CD14-positive monocyte (primary cell): ENCODE data around the gene RAB19. TPM values are rescaled to one million over a fixed set of nuclear protein-coding genes. Genes with fewer than 3 reads are reported as not detected.

Experiments used
- DNase-seq, 3 donors: peaks; one replicate each; pipeline ENCODE4 v3.0.0-alpha.2; 2011 to 2022
- H2AFZ ChIP-seq: 2 replicates; pipeline ENCODE4 v1.6.0; 2012; ENCODE audit warnings: mild to moderate bottlenecking, low read depth, low read length, inconsistent platforms; ENCODE audit not compliant: insufficient read depth, poor library complexity, severe bottlenecking
- H3K27ac ChIP-seq, 2 donors: 1 replicate in 1 of 2; 2 replicates in 1 of 2; pipeline ENCODE4 v1.5.1; 2012 to 2013; ENCODE audit warnings: low read length in 2 of 2, control low read depth in 1 of 2, inconsistent platforms in 1 of 2, low read depth in 1 of 2, mild to moderate bottlenecking in 1 of 2
- H3K27me3 ChIP-seq, 2 donors: one replicate each; pipeline versions ENCODE4 v1.6.0 to v1.6.1; 2011 to 2013; ENCODE audit warnings: low read length in 2 of 2; ENCODE audit not compliant: control insufficient read depth in 2 of 2, insufficient read depth in 2 of 2
- H3K36me3 ChIP-seq, 2 donors: replicated peaks in 1 of 2; 1 replicate in 1 of 2; 2 replicates in 1 of 2; pipeline versions ENCODE4 v1.5.1 to v1.6.1; 2012 to 2013; ENCODE audit warnings: low read length in 2 of 2, control low read depth in 1 of 2, inconsistent platforms in 1 of 2, mild to moderate bottlenecking in 1 of 2; ENCODE audit not compliant: insufficient read depth in 2 of 2, control insufficient read depth in 1 of 2
- H3K4me1 ChIP-seq, 2 donors: 1 replicate in 1 of 2; 2 replicates in 1 of 2; pipeline versions ENCODE4 v1.5.1 to v1.6.1; 2012 to 2013; ENCODE audit warnings: low read length in 2 of 2, control low read depth in 1 of 2, inconsistent platforms in 1 of 2, mild to moderate bottlenecking in 1 of 2, moderate library complexity in 1 of 2; ENCODE audit not compliant: insufficient read depth in 2 of 2, control insufficient read depth in 1 of 2
- H3K4me2 ChIP-seq: replicated peaks from 2 replicates; pipeline ENCODE3; 2012; ENCODE audit warnings: low read length, moderate library complexity, mild to moderate bottlenecking; ENCODE audit not compliant: poor library complexity, severe bottlenecking; ENCODE audit errors: extremely low read depth
- H3K4me3 ChIP-seq, 3 experiments: fragments of 200-600 bp in 1 of 3; sonication (generic) in 1 of 3; replicated peaks in 1 of 3; 1 replicate in 2 of 3; 2 replicates in 1 of 3; pipeline ENCODE4 v1.5.1; 2011 to 2013; ENCODE audit warnings: low read length in 3 of 3, mild to moderate bottlenecking in 3 of 3, control low read depth in 2 of 3, low read depth in 2 of 3, inconsistent platforms in 1 of 3, moderate library complexity in 1 of 3
- H3K79me2 ChIP-seq: 2 replicates; pipeline ENCODE4 v1.6.0; 2012; ENCODE audit warnings: mild to moderate bottlenecking, control low read depth, inconsistent platforms, low read length, moderate library complexity; ENCODE audit not compliant: insufficient read depth
- H3K9ac ChIP-seq: 2 replicates; pipeline ENCODE4 v1.6.0; 2017; ENCODE audit warnings: low read length, mild to moderate bottlenecking; ENCODE audit not compliant: insufficient read depth, poor library complexity, severe bottlenecking
- H3K9me3 ChIP-seq, 2 donors: replicated peaks in 1 of 2; 1 replicate in 1 of 2; 2 replicates in 1 of 2; pipeline versions ENCODE4 v1.5.1 to v1.6.1; 2012 to 2013; ENCODE audit warnings: low read length in 2 of 2, control low read depth in 1 of 2; ENCODE audit not compliant: control insufficient read depth in 1 of 2, insufficient read depth in 1 of 2
- H4K20me1 ChIP-seq: 2 replicates; pipeline ENCODE4 v1.6.0; 2012; ENCODE audit warnings: mild to moderate bottlenecking, low read length, control low read depth, moderate library complexity; ENCODE audit not compliant: insufficient read depth
- H3K27ac Mint-ChIP-seq, 7 donors: one replicate each; pipeline ENCODE4 v1.8.0; 2020; ENCODE audit warnings: mild to moderate bottlenecking in 7 of 7, mixed read lengths in 7 of 7, moderate library complexity in 6 of 7, inconsistent platforms in 2 of 7
- H3K27me3 Mint-ChIP-seq, 3 donors: one replicate each; pipeline ENCODE4 v1.8.0; 2021 to 2022; ENCODE audit warnings: low read depth in 3 of 3, mild to moderate bottlenecking in 3 of 3, mixed read lengths in 3 of 3, moderate library complexity in 3 of 3, inconsistent platforms in 1 of 3
- H3K36me3 Mint-ChIP-seq, 2 donors: one replicate each; pipeline ENCODE4 v1.8.0; 2020; ENCODE audit warnings: mixed read lengths in 2 of 2, inconsistent platforms in 1 of 2, mild to moderate bottlenecking in 1 of 2
- H3K4me1 Mint-ChIP-seq: one replicate; pipeline ENCODE4 v1.8.0; 2020; ENCODE audit warnings: mild to moderate bottlenecking, mixed read lengths
- H3K4me3 Mint-ChIP-seq, 2 donors: one replicate each; pipeline ENCODE4 v1.8.0; 2020; ENCODE audit warnings: mild to moderate bottlenecking in 2 of 2, mixed read lengths in 2 of 2, moderate library complexity in 1 of 2
- H3K9me3 Mint-ChIP-seq, 7 donors: one replicate each; pipeline ENCODE4 v1.8.0; 2020 to 2022; ENCODE audit warnings: mixed read lengths in 7 of 7, mild to moderate bottlenecking in 6 of 7, moderate library complexity in 6 of 7, inconsistent platforms in 2 of 7
- WGBS: methylation state at CpG from one replicate; pipeline ENCODE4 v1.1.5; 2013; ENCODE audit warnings: missing lambda C conversion rate; ENCODE audit not compliant: insufficient coverage; 5-methylcytosine and 5-hydroxymethylcytosine counted together
- intact Hi-C, 2 donors: fragments of 100-400 bp; cut with micrococcal nuclease; formaldehyde crosslinking; loops; one replicate each; pipeline versions ENCODE4 v1.15.0 to v1.15.1; 2023
- polyA plus RNA-seq, 3 donors: library from polyadenylated mRNA; depleted of rRNA in 1 of 3; unstranded in 2 of 3; stranded (reverse) in 1 of 3; fragments of 300-500 nt in 2 of 3; fragments of >200 nt in 1 of 3; fragmentation: Illumina TruSeq in 2 of 3; gene quantifications; 1 replicate in 2 of 3; 2 replicates in 1 of 3; pipeline ENCODE4 v1.2.3, GENCODE V29; 2012 to 2021
- TF ChIP-seq, protein P1 (sequence below): fragments of 200-600 bp; IDR thresholded peaks from one replicate; pipeline ENCODE4 v1.8.0; 2022; ENCODE audit warnings: antibody characterized with exemption, mild to moderate bottlenecking

Gene RAB19
- polyA plus RNA-seq, 3 donors = not detected

DNA sequence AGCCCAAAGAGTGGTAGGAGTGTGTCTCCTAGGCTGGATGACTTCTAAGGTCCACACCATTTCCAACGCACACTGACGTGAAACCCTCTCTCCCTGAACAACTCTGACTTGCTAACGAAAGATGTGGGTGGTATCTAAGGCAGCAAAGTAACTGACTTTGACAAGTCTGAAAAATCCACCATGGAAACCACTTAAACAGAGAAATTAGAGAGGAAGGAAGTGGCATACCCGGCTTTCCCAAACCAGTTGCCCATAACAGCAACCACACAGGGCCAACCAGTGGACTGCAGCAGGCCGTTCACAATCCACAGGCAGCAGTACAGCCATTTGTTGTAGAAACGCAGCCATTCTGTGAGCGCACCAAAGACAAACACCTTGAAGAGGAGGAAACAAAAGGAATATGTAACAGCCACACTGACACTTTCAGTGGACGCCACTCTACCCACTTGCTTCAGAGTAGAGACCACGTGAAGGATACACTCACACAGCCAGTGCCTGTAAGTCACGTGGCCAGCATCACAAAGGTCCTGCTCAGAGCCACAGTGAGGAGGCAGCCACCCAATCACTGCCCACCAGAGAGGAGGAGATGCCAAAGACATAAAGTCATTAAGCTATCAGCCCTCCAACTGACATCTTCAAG is 45.3 kb upstream of the RAB19 start:
- peaks cover 37 to 67% of the 10 kb centered on the region in 2 donors for H3K36me3 Mint-ChIP-seq
- H3K27me3 ChIP-seq = no peaks in the 10 kb centered on the region
- peak overlapping the region; percentile 87 to 94 for H3K4me3 Mint-ChIP-seq
- H3K27ac Mint-ChIP-seq = peak overlapping the region; percentile 55 to 86 (median 64)
- no peaks in the 10 kb centered on the region for H4K20me1 ChIP-seq
- H3K79me2 ChIP-seq = no peaks in the 10 kb centered on the region
- H3K4me2 ChIP-seq = peak overlapping the region; percentile 78
- no peak overlapping the region for H3K27ac ChIP-seq
- WGBS = 23% methylated on average over 5 of the region's 10 CpGs
- DNase-seq = peak; percentile 18 to 50 (median 35)
- H3K36me3 ChIP-seq = peaks cover 8 to 26% of the 10 kb centered on the region in 2 donors
- H3K27me3 Mint-ChIP-seq = peaks cover 3 to 14% (median 4%) of the 10 kb centered on the region in 3 donors
- TF ChIP-seq, protein P1, sequence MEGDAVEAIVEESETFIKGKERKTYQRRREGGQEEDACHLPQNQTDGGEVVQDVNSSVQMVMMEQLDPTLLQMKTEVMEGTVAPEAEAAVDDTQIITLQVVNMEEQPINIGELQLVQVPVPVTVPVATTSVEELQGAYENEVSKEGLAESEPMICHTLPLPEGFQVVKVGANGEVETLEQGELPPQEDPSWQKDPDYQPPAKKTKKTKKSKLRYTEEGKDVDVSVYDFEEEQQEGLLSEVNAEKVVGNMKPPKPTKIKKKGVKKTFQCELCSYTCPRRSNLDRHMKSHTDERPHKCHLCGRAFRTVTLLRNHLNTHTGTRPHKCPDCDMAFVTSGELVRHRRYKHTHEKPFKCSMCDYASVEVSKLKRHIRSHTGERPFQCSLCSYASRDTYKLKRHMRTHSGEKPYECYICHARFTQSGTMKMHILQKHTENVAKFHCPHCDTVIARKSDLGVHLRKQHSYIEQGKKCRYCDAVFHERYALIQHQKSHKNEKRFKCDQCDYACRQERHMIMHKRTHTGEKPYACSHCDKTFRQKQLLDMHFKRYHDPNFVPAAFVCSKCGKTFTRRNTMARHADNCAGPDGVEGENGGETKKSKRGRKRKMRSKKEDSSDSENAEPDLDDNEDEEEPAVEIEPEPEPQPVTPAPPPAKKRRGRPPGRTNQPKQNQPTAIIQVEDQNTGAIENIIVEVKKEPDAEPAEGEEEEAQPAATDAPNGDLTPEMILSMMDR = no peak
- peak overlapping the region; percentile 65 for H2AFZ ChIP-seq
- H3K4me3 ChIP-seq = peak overlapping the region in 1 of 3 experiments; percentile 68
- H3K4me1 ChIP-seq = peaks cover 16 to 19% of the 10 kb centered on the region in 2 donors
- peaks cover 20% of the 10 kb centered on the region for H3K4me1 Mint-ChIP-seq
- no peaks in the 10 kb centered on the region for H3K9me3 ChIP-seq
- intact Hi-C loops = no loop called here
- no peak overlapping the region for H3K9ac ChIP-seq
- peaks cover 0 to 3% (median 0%) of the 10 kb centered on the region in 7 donors for H3K9me3 Mint-ChIP-seq

DNA sequence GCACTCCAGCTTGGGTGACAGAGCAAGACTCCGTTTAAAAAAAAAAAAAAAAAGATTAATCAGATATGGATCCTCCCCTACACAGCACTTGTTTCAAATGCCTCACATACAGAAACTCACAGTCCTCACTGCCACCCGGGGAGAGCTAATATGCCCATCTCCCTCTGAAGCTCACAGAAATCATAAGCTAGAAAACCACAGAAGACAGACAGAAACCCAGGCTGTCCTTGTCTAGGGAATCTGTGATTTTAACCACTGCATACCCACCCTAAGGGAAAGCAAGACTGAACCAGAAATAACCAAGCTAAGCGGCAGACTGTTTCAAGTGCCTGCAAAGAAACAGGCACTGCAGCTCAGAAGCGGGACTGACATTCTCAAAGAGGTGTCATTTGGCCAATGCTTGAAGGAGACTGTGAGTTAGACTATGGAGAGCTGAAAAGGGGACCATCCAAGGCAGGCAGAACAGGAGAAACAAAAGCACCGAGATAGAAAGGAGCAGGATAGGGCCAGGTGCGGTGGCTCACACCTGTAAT is 43.1 kb upstream of the RAB19 start:
- Histone ChIP-seq H3K36me3 (peaks cover 0 to 16% of the 10 kb centered on the region in 2 donors), H3K9me3 (no peaks in the 10 kb centered on the region), H4K20me1 (no peaks in the 10 kb centered on the region), H3K9ac (no peak overlapping the region), H3K79me2 (no peaks in the 10 kb centered on the region), H3K4me3 (no peak overlapping the region), H2AFZ (no peak overlapping the region), H3K4me1 (peaks cover 16 to 19% of the 10 kb centered on the region in 2 donors), H3K27ac (no peak overlapping the region), H3K4me2 (no peak overlapping the region), H3K27me3 (no peaks in the 10 kb centered on the region)
- intact Hi-C loops = no loop called here
- no peak overlapping the region for H3K4me3 Mint-ChIP-seq
- H3K27ac Mint-ChIP-seq = peak overlapping the region in 1 of 7 donors; percentile 41
- 97% methylated on average over 3 of the region's 6 CpGs for WGBS
- peaks cover 0 to 3% (median 0%) of the 10 kb centered on the region in 7 donors for H3K9me3 Mint-ChIP-seq
- no peak for DNase-seq
- peaks cover 35 to 59% of the 10 kb centered on the region in 2 donors for H3K36me3 Mint-ChIP-seq
- peaks cover 24% of the 10 kb centered on the region for H3K4me1 Mint-ChIP-seq
- H3K27me3 Mint-ChIP-seq = peaks cover 0 to 10% (median 2%) of the 10 kb centered on the region in 3 donors
- TF ChIP-seq, protein P1 = no peak
